T47D (cell line): ENCODE measurements around the gene GRID2.

Experiments
- DNase-seq, 2 experiments: peaks; one replicate each; pipeline versions ENCODE4 v3.0.0 to v3.0.0-alpha.2; 2011 to 2012; ENCODE audit warnings: low read depth in 1 of 2, low spot score in 1 of 2
- JUND ChIP-seq: IDR thresholded peaks from 2 replicates; pipeline ENCODE4 v1.6.1; 2012; ENCODE audit warnings: low read depth
- in situ Hi-C: cut with HindIII; loops from 2 replicates; pipeline ENCODE4 v1.10.0; 2016; ENCODE audit warnings: low sequenced_read_pairs, low pct_unique_long_range_greater_than_20kb

Gene GRID2

DNA sequence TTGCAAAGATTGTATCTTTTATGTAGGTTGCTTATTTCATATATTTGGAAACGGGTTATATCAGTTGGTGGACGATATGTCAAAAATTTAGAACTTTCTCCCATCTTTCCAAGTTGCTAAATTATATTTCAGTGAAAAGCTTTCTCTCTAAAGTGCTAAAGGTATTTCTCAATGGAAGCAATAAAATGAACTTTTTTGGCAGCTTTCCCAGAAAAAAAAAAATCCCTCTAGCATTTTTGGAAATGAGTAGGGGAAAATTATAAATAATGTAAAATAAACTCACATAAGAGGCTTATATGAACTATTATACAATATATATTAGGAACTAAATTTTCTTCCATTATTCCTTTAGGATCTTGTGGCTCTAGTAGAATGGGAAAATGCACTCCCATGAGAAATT is 152.2 kb downstream of the GRID2 start:
- DNase-seq: no peak
- no peak for TF ChIP-seq JUND
- in situ Hi-C loops: no loop called here

DNA sequence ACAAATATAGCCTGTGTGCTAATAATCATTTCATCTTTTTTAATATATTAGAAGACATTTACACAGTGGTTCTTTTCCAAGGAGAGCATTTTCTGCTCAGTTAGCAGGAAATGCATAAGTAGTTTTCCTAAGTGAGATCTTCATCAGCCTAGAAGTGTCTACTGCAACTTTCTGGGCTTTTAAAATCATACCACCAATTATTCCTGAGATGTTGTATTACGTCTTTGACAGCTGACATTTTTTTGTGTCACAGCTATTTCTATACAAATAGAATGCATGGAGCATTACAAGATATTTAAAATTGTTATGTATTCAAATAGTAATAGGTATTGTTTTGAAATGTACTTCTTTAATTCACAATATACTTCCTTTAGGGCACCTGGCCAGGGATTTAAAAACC is 158.0 kb downstream of the GRID2 start:
- TF ChIP-seq JUND: no peak
- in situ Hi-C loops: no loop called here
- DNase-seq: no peak

DNA sequence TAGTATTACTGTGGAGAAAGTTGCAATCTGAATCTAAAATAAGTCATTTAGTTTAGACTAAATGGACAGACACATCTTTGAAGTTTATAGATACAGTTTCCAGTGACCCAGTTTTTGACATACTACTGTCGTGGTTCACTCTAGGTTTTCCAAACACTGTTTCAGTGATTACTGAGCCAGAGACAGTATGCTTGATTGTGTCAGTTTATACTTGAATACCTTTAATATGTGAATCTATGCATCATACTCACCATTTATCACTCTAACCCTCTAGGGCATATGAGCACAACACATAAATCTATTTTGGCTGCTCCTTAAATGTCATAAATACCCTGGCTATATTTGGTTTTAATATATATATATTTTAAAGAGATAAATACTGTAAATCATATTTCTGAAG is 173.5 kb downstream of the GRID2 start:
- in situ Hi-C loops: no loop called here
- DNase-seq: no peak
- TF ChIP-seq JUND: no peak

DNA sequence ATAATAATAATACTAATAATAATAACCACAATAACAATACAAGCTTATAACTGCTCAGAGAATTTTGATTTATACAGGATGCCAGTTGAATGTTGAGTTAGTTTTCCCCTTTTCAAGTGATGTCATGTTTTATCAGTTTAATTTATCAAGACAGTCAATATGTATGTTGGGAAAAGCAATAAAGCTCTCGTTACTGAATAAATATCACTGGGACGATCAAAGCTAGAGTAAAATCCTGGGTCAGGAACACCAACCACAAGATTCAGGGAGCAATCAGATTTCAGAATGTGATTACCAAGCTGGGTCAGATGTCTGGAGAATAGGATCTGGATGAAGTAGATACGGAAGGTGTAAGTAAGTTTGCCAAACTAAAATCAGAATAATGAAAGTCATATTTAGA is 179.6 kb downstream of the GRID2 start:
- in situ Hi-C loops: no loop called here
- peak in 1 of 2 experiments; percentile 33 for DNase-seq
- no peak for TF ChIP-seq JUND

DNA sequence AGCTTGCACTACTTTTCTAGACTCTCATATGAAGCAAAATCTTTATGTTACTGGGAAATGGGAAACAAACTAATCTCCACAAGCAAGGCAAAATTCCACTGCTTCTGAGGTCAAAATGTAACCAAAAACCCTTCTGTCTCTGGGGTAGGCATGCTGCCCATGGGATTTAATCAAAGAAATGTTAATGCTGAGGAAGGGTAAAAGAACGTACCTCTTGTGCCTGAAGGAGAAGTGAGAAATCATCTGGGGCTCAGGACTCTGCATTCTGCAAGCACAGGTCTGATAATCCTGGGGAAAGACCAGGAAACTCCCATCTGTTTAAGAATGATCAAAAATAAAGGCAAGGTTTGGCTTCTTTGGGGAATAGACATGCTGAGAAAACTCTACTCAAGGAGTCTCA is 184.7 kb downstream of the GRID2 start:
- TF ChIP-seq JUND: no peak

DNA sequence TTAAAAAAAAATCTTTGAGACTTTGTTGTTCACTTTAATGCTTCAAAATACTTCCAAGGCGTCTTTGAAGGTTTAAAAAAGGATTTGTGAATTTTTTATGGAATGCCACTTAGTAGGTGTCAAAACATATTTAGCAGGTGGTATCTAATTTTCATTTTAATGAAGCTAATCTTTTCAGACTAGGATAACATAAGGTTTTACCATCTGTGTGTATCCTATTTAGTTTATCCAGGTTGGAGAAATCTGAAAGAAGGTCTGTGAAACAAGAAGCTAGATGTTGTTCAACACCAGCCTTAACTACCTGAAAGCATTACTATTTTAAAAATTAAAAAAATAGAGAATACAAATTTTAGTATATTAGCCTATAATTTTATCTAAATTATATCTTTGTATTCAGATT is 193.4 kb downstream of the GRID2 start:
- no peak for DNase-seq
- TF ChIP-seq JUND: no peak
- in situ Hi-C loops: no loop called here

More for the DNA sequence above, 184.7 kb downstream of the GRID2 start:
- in situ Hi-C loops: no loop called here
- DNase-seq: no peak

DNA sequence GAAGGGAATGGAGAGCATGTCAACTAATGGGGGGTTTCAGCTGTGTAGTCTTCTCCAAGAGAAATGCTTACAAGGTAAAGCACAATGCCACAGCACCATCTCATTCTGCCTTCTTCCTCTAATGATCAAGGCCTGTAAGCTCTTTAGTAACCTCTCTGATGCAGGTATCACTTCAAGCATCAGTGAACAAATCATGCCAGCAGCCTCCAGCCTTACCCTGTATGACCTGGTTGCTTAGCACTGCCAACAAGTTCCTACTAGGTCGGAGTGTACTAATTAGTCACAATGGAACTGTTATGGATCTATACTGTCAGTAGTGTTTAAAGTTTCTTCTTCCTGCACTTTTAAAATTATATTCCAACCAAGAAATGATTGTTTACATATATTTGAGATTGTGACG is 197.7 kb downstream of the GRID2 start:
- no peak for DNase-seq
- in situ Hi-C loops: no loop called here
- no peak for TF ChIP-seq JUND

DNA sequence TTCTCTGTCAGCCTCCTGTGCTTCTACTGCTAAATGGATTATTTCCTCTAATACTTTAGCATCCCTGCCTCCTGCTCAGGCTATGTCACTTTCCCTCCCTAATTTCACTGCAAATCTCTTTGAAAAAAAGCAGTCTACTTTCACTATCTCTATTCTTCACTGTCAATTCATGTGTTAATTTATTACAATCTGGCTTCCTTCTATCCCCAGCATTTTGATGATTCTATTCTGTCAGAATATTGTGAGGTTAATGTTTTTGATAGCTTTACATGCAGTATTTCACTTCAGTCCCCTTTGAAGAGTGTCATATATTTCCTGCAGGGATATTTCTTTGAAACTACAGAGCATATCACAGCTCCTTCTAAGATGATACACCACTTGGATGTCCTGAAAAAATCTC is 203.2 kb downstream of the GRID2 start:
- no peak for TF ChIP-seq JUND
- no peak for DNase-seq
- in situ Hi-C loops: no loop called here

DNA sequence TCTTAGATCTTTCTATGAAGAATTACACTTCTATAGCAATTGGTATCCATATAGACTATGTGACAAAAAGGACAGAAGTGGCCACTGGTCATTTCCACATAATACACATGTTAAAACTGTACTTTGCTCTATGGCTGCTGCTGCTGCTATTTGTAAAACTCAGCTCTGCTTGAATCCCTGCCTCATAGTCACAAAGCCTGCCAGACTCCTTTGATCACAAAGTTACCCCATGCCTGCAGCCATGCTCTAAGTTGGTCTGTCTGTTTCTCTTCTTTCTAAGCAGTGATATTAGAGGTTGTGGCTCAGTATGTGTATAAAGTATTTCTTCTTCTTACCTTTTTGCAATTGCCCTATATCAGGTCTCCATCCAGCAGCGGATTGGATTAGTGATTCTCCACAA is 210.9 kb downstream of the GRID2 start:
- TF ChIP-seq JUND: no peak
- in situ Hi-C loops: no loop called here
- DNase-seq: no peak

DNA sequence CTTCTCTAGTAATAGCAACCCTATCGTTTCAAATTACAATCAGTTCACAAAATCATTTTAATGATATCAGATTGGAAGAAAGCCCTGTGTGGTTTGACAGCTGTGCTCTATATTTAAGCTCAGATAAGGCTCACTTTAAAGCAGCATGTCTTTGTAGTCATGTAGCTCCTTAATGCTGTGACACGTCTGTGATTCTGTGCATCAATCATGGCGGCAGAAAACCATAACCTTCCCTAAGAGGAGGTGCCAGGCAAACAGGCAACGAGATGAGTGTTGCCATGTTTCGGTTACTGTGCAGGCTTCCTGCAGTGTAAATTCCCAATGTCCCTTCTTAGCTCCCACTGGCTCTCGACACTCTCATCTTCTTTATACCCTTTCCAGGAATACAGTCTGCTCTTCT is 212.7 kb downstream of the GRID2 start:
- in situ Hi-C loops: no loop called here
- no peak for DNase-seq
- no peak for TF ChIP-seq JUND

DNA sequence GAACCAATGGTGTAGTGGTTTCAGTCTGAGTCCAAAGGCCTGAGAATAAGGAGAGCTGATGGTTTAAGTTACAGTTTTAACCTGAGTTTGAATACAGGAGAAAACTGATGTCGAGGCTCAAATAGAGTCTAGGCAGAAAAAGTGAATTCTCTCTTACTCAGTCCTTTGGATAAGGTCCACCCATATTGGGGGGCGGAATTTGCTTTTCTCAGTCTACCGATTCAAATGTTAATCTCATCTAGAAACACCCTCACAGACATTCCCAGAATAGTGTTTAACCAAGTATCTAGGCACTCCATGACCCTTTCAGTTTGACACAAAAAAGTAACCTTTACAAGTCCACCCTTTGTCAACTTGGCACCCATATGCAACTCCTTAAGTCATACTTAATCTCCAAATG is 216.0 kb downstream of the GRID2 start:
- in situ Hi-C loops: no loop called here
- TF ChIP-seq JUND: no peak
- no peak for DNase-seq

DNA sequence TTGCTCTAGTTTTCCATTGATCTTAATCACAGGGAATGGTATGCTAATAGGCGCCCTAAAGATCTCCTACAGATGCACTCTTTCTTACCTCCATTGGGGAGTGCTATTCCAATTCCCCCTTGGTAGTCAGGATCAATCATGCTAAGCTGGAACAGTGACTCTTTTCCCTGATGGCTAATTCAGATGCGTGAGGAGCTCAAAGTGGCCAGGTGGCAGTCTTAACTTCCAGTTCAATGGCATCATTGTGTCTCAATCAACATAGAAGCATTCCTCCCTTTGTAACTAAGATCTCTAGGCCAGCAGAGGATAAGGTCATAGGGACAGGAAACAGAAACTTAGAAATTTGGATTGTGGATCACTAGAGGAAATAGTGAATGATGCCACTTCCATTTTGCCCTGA is 216.8 kb downstream of the GRID2 start:
- no peak for DNase-seq
- in situ Hi-C loops: no loop called here
- no peak for TF ChIP-seq JUND

DNA sequence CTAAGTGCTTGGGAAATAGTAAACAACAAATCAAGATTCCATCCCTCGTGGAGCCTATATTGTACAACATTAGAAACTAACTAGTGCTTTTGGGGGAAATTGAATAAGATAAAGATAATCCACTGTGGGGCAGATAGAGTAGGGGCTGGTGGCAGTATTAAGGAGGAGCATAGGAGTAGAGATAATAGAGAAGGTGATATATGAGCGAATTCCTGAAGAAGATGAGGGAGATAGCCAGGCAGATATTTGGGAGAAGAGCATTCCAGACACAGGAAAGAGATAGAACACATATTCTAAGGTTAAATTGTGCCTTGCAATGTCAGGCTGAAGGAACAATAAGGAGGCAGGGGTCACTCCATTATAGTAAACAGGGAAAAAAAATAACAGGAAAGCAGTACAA is 218.2 kb downstream of the GRID2 start:
- no peak for DNase-seq
- no peak for TF ChIP-seq JUND
- in situ Hi-C loops: no loop called here

DNA sequence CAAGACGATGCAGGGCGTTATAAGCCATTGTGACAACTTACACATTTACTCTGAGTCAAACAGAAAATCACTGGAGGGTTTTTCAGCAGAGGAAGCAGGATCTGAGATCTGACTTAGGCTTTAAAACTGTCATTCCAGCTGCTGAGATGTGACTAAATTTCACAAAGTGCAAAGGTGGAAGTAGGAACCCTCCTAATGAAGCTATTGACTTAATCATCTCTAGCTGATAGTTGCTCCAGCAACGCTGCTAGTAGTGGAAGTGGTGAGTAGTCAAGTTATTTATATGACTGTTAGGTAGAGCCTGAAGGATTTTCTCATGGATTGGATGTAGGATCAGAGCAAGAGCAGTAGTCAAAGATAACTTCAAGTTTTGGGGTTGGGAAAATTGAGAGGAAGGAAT is 218.6 kb downstream of the GRID2 start:
- in situ Hi-C loops: no loop called here
- no peak for DNase-seq
- TF ChIP-seq JUND: no peak

DNA sequence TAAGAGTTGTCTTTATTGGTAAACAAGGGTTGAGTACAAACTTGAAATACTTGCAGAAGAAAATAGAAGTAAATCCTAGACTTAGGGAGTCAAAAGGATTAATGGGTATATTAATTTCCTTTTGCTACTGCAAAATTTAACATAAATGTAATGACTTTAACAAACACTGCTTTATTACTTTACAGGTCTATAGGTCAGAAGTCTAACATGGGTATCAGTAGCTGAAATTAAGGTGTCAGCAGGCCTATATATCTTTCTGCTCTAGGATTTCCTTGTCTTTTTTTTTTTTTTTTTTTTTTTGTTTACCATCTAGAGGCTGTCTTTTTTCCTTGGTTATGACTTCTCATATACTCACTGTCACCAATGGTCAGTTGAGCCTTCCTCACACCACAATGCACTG is 220.4 kb downstream of the GRID2 start:
- in situ Hi-C loops: no loop called here
- DNase-seq: no peak
- no peak for TF ChIP-seq JUND
